Measurements from ENCODE around the gene SIRT5. TPM values are rescaled to one million over a fixed set of nuclear protein-coding genes. Genes with fewer than 3 reads are reported as not detected.

The SIRT5 gene
- total and polyA plus RNA-seq, 2 donors from 2014 or later, result 12.0 to 16.8 TPM

- DNase-seq, result no peak
- Histone ChIP-seq H3K27me3 (ENCODE audit: control insufficient read depth, insufficient read depth, low read length) (no peaks in the 10 kb centered on the region), H3K4me3 (ENCODE audit: low read length in 3 of 3) (no peak overlapping the region), H3K9ac (ENCODE audit: low read length in 3 of 3) (no peak overlapping the region), H3K9me3 (ENCODE audit: control insufficient read depth in 2 of 3, insufficient read depth in 1 of 3, low read length in 3 of 3) (no peaks in the 10 kb centered on the region), H3K4me1 (ENCODE audit: control insufficient read depth in 2 of 3, insufficient read depth in 2 of 3, low read depth in 1 of 3, low read length in 3 of 3) (no peaks in the 10 kb centered on the region), H3K27ac (ENCODE audit: low read depth in 2 of 2, low read length in 2 of 2) (no peak overlapping the region), H3K36me3 (ENCODE audit: control insufficient read depth in 2 of 3, insufficient read depth in 3 of 3, low read length in 3 of 3) (peaks cover 4 to 21% (median 17%) of the 10 kb centered on the region in 3 donors)
- no peak for TF ChIP-seq CTCF (IDR thresholded peaks at IDR 0.05; ENCODE audit: borderline replicate concordance, extremely low read depth, insufficient read depth)
- intact Hi-C loops (cut with DNase I), result no loop called here
- FAIRE-seq, result peak; percentile 73
These were observed 66.9 kb downstream of the SIRT5 start for GRCh38 chr6:13641315-13641714.

- no peak for TF ChIP-seq CTCF (IDR thresholded peaks at IDR 0.05; ENCODE audit: borderline replicate concordance, extremely low read depth, insufficient read depth)
- intact Hi-C loops (cut with DNase I), result no loop called here
- Histone ChIP-seq H3K9me3 (ENCODE audit: control insufficient read depth in 2 of 3, insufficient read depth in 1 of 3, low read length in 3 of 3) (no peaks in the 10 kb centered on the region), H3K27me3 (ENCODE audit: control insufficient read depth, insufficient read depth, low read length) (no peaks in the 10 kb centered on the region), H3K4me1 (ENCODE audit: control insufficient read depth in 2 of 3, insufficient read depth in 2 of 3, low read depth in 1 of 3, low read length in 3 of 3) (no peaks in the 10 kb centered on the region), H3K36me3 (ENCODE audit: control insufficient read depth in 2 of 3, insufficient read depth in 3 of 3, low read length in 3 of 3) (peaks cover 2 to 9% (median 6%) of the 10 kb centered on the region in 3 donors), H3K4me3 (ENCODE audit: low read length in 3 of 3) (no peak overlapping the region), H3K27ac (ENCODE audit: low read depth in 2 of 2, low read length in 2 of 2) (no peak overlapping the region), H3K9ac (ENCODE audit: low read length in 3 of 3) (no peak overlapping the region)
- no peak for FAIRE-seq
- no peak for DNase-seq
These were observed 68.7 kb downstream of the SIRT5 start for GRCh38 chr6:13643125-13643524.

- FAIRE-seq, result no peak
These were observed 74.4 kb downstream of the SIRT5 start for GRCh38 chr6:13648850-13649249.

More at GRCh38 chr6:13648850-13649249, 74.4 kb downstream of the SIRT5 start:
- Histone ChIP-seq H3K9me3 (ENCODE audit: control insufficient read depth in 2 of 3, insufficient read depth in 1 of 3, low read length in 3 of 3) (no peaks in the 10 kb centered on the region), H3K27ac (ENCODE audit: low read depth in 2 of 2, low read length in 2 of 2) (no peak overlapping the region), H3K4me3 (ENCODE audit: low read length in 3 of 3) (no peak overlapping the region), H3K27me3 (ENCODE audit: control insufficient read depth, insufficient read depth, low read length) (no peaks in the 10 kb centered on the region), H3K9ac (ENCODE audit: low read length in 3 of 3) (no peak overlapping the region), H3K36me3 (ENCODE audit: control insufficient read depth in 2 of 3, insufficient read depth in 3 of 3, low read length in 3 of 3) (peaks cover 0 to 2% (median 0%) of the 10 kb centered on the region in 3 donors), H3K4me1 (ENCODE audit: control insufficient read depth in 2 of 3, insufficient read depth in 2 of 3, low read depth in 1 of 3, low read length in 3 of 3) (no peaks in the 10 kb centered on the region)
- DNase-seq, result no peak
- TF ChIP-seq CTCF (IDR thresholded peaks at IDR 0.05; ENCODE audit: borderline replicate concordance, extremely low read depth, insufficient read depth), result no peak
- intact Hi-C loops (cut with DNase I), result no loop called here
